ENCODE results near the gene GP1BA. TPM values are rescaled to one million over a fixed set of nuclear protein-coding genes. Genes with fewer than 3 reads are reported as not detected.

The GP1BA gene
- polyA plus RNA-seq, 1 donor (not counting 4 experiments of a cell fraction or from before 2014, with no cell fraction given), result not detected

GRCh38 chr17:4971826-4972225, 39.7 kb downstream of the GP1BA start:
- no peak overlapping the region for H2AFZ ChIP-seq (ENCODE audit: control insufficient read depth, low read length)
- dilution Hi-C loops (cut with MboI; ENCODE audit: extremely low pct_ligation_motif_present, low sequenced_read_pairs), result no loop called here
- no peak for FAIRE-seq

GRCh38 chr17:4972322-4972721, 40.2 kb downstream of the GP1BA start:
- H3K27ac ChIP-seq (ENCODE audit: control insufficient read depth, insufficient read depth, low read length), result no peak overlapping the region
- H3K36me3 ChIP-seq (ENCODE audit: control insufficient read depth in 2 of 2, extremely low read depth in 1 of 2, insufficient read depth in 2 of 2, low read length in 2 of 2), result peaks cover 25 to 44% of the 10 kb centered on the region in 2 experiments
- no peak overlapping the region for H3K9ac ChIP-seq (ENCODE audit: control insufficient read depth, extremely low read depth, insufficient read depth, low read length)
- H3K27me3 ChIP-seq (ENCODE audit: control insufficient read depth, extremely low read depth, insufficient read depth, low read length), result no peaks in the 10 kb centered on the region
- H4K20me1 ChIP-seq (ENCODE audit: control insufficient read depth, extremely low read depth, insufficient read depth, low read length), result no peaks in the 10 kb centered on the region
- H3K9me3 ChIP-seq (ENCODE audit: control insufficient read depth, low read depth, low read length), result no peaks in the 10 kb centered on the region
- H3K4me1 ChIP-seq (ENCODE audit: control insufficient read depth, extremely low read depth, insufficient read depth, low read length), result peaks cover 20% of the 10 kb centered on the region
- TF ChIP-seq EZH2 (IDR thresholded peaks at IDR 0.05; ENCODE audit: low read length) (no peak), CTCF (optimal IDR thresholded peaks at IDR 0.05 in 1 of 3, IDR thresholded peaks at IDR 0.05 in 1 of 3, conservative IDR thresholded peaks at IDR 0.05 in 1 of 3; ENCODE audit: extremely low read depth in 1 of 3, insufficient read depth in 2 of 3, low read length in 3 of 3) (no peak)
- no peak overlapping the region for H2AFZ ChIP-seq (ENCODE audit: control insufficient read depth, low read length)
- H3K9me1 ChIP-seq (ENCODE audit: control insufficient read depth, extremely low read depth, insufficient read depth, low read length), result no peaks in the 10 kb centered on the region
- H3K4me2 ChIP-seq (ENCODE audit: control insufficient read depth, extremely low read depth, insufficient read depth, low read depth, low read length), result no peak overlapping the region
- dilution Hi-C loops (cut with MboI; ENCODE audit: extremely low pct_ligation_motif_present, low sequenced_read_pairs), result no loop called here
- FAIRE-seq (no peak), DNase-seq (ENCODE audit: low read depth, low spot score) (no peak)
- no peak overlapping the region for H3K4me3 ChIP-seq (ENCODE audit: control insufficient read depth in 2 of 3, extremely low read depth in 1 of 3, insufficient read depth in 2 of 3, low read depth in 1 of 3, low read length in 3 of 3)
- no peaks in the 10 kb centered on the region for H3K79me2 ChIP-seq (ENCODE audit: control insufficient read depth, insufficient read depth, low read length)

More at GRCh38 chr17:4971826-4972225, 39.7 kb downstream of the GP1BA start:
- no peaks in the 10 kb centered on the region for H3K27me3 ChIP-seq (ENCODE audit: control insufficient read depth, extremely low read depth, insufficient read depth, low read length)
- H3K4me2 ChIP-seq (ENCODE audit: control insufficient read depth, extremely low read depth, insufficient read depth, low read depth, low read length), result no peak overlapping the region
- H3K9ac ChIP-seq (ENCODE audit: control insufficient read depth, extremely low read depth, insufficient read depth, low read length), result no peak overlapping the region
- H3K27ac ChIP-seq (ENCODE audit: control insufficient read depth, insufficient read depth, low read length), result no peak overlapping the region
- peaks cover 25 to 39% of the 10 kb centered on the region in 2 experiments for H3K36me3 ChIP-seq (ENCODE audit: control insufficient read depth in 2 of 2, extremely low read depth in 1 of 2, insufficient read depth in 2 of 2, low read length in 2 of 2)
- no peaks in the 10 kb centered on the region for H3K9me3 ChIP-seq (ENCODE audit: control insufficient read depth, low read depth, low read length)
- no peak for TF ChIP-seq CTCF (optimal IDR thresholded peaks at IDR 0.05 in 1 of 3, IDR thresholded peaks at IDR 0.05 in 1 of 3, conservative IDR thresholded peaks at IDR 0.05 in 1 of 3; ENCODE audit: extremely low read depth in 1 of 3, insufficient read depth in 2 of 3, low read length in 3 of 3)
- TF ChIP-seq EZH2 (IDR thresholded peaks at IDR 0.05; ENCODE audit: low read length), result no peak
- H3K79me2 ChIP-seq (ENCODE audit: control insufficient read depth, insufficient read depth, low read length), result no peaks in the 10 kb centered on the region
- no peaks in the 10 kb centered on the region for H3K9me1 ChIP-seq (ENCODE audit: control insufficient read depth, extremely low read depth, insufficient read depth, low read length)
- DNase-seq (ENCODE audit: low read depth, low spot score), result no peak
- no peak overlapping the region for H3K4me3 ChIP-seq (ENCODE audit: control insufficient read depth in 2 of 3, extremely low read depth in 1 of 3, insufficient read depth in 2 of 3, low read depth in 1 of 3, low read length in 3 of 3)
- peaks cover 21% of the 10 kb centered on the region for H3K4me1 ChIP-seq (ENCODE audit: control insufficient read depth, extremely low read depth, insufficient read depth, low read length)
- H4K20me1 ChIP-seq (ENCODE audit: control insufficient read depth, extremely low read depth, insufficient read depth, low read length), result no peaks in the 10 kb centered on the region
